Measurements from ENCODE around the gene PBOV1.

PBOV1 gene

DNA sequence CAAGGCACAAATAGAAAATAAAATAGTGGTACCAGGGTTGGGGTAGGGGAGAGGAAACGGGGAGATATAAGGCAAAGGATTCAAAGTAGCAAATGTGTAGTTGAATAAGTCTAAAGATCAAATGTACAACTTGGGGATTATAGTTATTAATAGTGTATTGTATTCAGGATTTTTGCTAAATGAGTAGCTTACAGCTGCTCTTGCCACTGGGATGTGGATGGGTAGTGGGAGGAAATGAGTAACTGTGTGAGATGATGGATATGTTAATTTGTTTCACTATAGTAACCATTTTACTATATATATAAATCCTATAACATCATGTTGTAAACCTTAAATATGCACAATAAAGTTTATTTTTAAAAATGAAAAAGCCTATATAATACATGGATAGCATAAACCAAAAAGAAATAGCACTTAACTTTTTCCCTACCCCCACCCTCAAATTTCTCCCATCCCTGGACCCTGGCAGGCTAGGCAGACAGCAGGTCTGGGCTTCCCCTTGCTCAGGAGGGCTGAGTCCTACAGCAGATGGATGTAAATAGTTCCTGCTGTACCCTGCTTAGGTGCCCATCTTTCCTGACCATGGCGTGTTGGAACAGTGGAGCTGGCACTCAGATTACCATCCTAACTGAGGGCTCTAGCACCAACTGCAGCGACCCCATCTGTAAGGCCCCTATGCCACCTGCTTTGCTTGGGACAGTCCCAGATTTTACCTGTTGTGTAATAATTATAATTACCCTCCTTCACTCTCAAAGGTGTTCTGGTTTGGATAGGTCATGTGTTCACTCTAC, 28.6 kb upstream of the PBOV1 start:
- POLR2A ChIA-PET, result no interaction called here
- no peak for DNase-seq
- no peaks in the 10 kb centered on the region for H3K27me3 ChIP-seq (replicated peaks in 2 of 5; ENCODE audit: control insufficient read depth in 4 of 5, insufficient read depth in 5 of 5, low read length in 4 of 5)

GRCh38 chr6:138245751-138246150, 27.5 kb upstream of the PBOV1 start:
- no peak overlapping the region for H3K27ac ChIP-seq (ENCODE audit: insufficient read depth in 1 of 2, low read depth in 1 of 2, low read length in 2 of 2, poor library complexity in 1 of 2, severe bottlenecking in 2 of 2)
- WGBS (ENCODE audit: insufficient coverage), result 97% methylated on average over 3 of the region's 3 CpGs
- H3K36me3 ChIP-seq (ENCODE audit: control insufficient read depth in 4 of 4, insufficient read depth in 4 of 4, low read length in 3 of 4), result no peaks in the 10 kb centered on the region
- POLR2A ChIA-PET, result no interaction called here
- H3K4me1 ChIP-seq (ENCODE audit: control extremely low read depth in 1 of 4, control insufficient read depth in 4 of 4, insufficient read depth in 4 of 4, low read length in 3 of 4), result no peaks in the 10 kb centered on the region
- DNase-seq, result no peak
- no peak overlapping the region for H3K4me3 ChIP-seq (ENCODE audit: control insufficient read depth in 1 of 7, extremely low read depth in 1 of 7, insufficient read depth in 4 of 7, low read depth in 2 of 7, low read length in 6 of 7)
- H3K27me3 ChIP-seq (replicated peaks in 2 of 5; ENCODE audit: control insufficient read depth in 4 of 5, insufficient read depth in 5 of 5, low read length in 4 of 5), result no peaks in the 10 kb centered on the region
- H3K9me3 ChIP-seq (ENCODE audit: control extremely low read depth in 1 of 5, control insufficient read depth in 4 of 5, insufficient read depth in 2 of 5, low read depth in 1 of 5, low read length in 4 of 5), result no peaks in the 10 kb centered on the region
- CTCF ChIA-PET, result no interaction called here

More for the DNA sequence above, 28.6 kb upstream of the PBOV1 start:
- CTCF ChIA-PET, result no interaction called here
- Histone ChIP-seq H3K4me1 (ENCODE audit: control extremely low read depth in 1 of 4, control insufficient read depth in 4 of 4, insufficient read depth in 4 of 4, low read length in 3 of 4) (no peaks in the 10 kb centered on the region), H3K27ac (ENCODE audit: insufficient read depth in 1 of 2, low read depth in 1 of 2, low read length in 2 of 2, poor library complexity in 1 of 2, severe bottlenecking in 2 of 2) (no peak overlapping the region), H3K4me3 (ENCODE audit: control insufficient read depth in 1 of 7, extremely low read depth in 1 of 7, insufficient read depth in 4 of 7, low read depth in 2 of 7, low read length in 6 of 7) (no peak overlapping the region), H3K36me3 (ENCODE audit: control insufficient read depth in 4 of 4, insufficient read depth in 4 of 4, low read length in 3 of 4) (no peaks in the 10 kb centered on the region), H3K9me3 (ENCODE audit: control extremely low read depth in 1 of 5, control insufficient read depth in 4 of 5, insufficient read depth in 2 of 5, low read depth in 1 of 5, low read length in 4 of 5) (no peaks in the 10 kb centered on the region)
- 100% methylated on average over 2 of the region's 3 CpGs for WGBS (ENCODE audit: insufficient coverage)

DNA sequence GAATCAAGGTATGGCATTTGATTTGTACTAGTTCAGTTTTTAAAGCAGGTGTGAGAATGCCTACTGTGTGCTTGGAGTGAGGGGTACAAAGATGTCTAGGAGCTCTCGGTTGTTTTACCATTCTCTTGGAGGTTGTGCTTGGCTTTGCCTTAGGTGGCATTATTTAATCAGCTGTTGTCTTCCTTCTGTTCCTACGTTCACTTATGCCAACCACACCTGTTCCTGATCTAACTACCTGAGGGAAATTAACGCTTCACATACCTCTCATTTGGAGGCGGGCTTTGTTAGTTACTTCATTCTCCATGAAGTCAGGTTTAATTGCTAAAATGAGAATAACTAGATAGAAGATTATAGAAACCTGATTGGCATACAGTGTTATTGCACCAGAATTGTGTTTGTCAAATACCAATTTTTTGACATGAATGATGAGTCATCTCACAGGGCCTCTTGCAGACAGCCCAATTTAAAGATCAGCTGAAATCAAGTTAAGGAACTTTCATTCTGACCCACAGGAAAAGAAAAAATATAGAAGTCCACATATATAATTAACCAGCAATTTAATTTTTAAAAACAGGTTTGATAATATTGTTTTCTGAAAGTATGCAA, 24.8 kb upstream of the PBOV1 start:
- ChIA-PET POLR2A (no interaction called here), CTCF (no interaction called here)
- no peaks in the 10 kb centered on the region for H3K36me3 ChIP-seq (ENCODE audit: control insufficient read depth in 4 of 4, insufficient read depth in 4 of 4, low read length in 3 of 4)
- H3K4me3 ChIP-seq (ENCODE audit: control insufficient read depth in 1 of 7, extremely low read depth in 1 of 7, insufficient read depth in 4 of 7, low read depth in 2 of 7, low read length in 6 of 7), result no peak overlapping the region
- no peak for DNase-seq
- no peaks in the 10 kb centered on the region for H3K4me1 ChIP-seq (ENCODE audit: control extremely low read depth in 1 of 4, control insufficient read depth in 4 of 4, insufficient read depth in 4 of 4, low read length in 3 of 4)
- H3K9me3 ChIP-seq (ENCODE audit: control extremely low read depth in 1 of 5, control insufficient read depth in 4 of 5, insufficient read depth in 2 of 5, low read depth in 1 of 5, low read length in 4 of 5), result no peaks in the 10 kb centered on the region
- H3K27me3 ChIP-seq (replicated peaks in 2 of 5; ENCODE audit: control insufficient read depth in 4 of 5, insufficient read depth in 5 of 5, low read length in 4 of 5), result peaks cover 0 to 2% (median 0%) of the 10 kb centered on the region in 5 experiments
- H3K27ac ChIP-seq (ENCODE audit: insufficient read depth in 1 of 2, low read depth in 1 of 2, low read length in 2 of 2, poor library complexity in 1 of 2, severe bottlenecking in 2 of 2), result no peak overlapping the region
- WGBS (ENCODE audit: insufficient coverage), result 92% methylated on average over 4 of the region's 4 CpGs

- H3K27me3 ChIP-seq (replicated peaks in 2 of 5; ENCODE audit: control insufficient read depth in 4 of 5, insufficient read depth in 5 of 5, low read length in 4 of 5), result peaks cover 0 to 2% (median 0%) of the 10 kb centered on the region in 5 experiments
- H3K27ac ChIP-seq (ENCODE audit: insufficient read depth in 1 of 2, low read depth in 1 of 2, low read length in 2 of 2, poor library complexity in 1 of 2, severe bottlenecking in 2 of 2), result no peak overlapping the region
- no peak overlapping the region for H3K4me3 ChIP-seq (ENCODE audit: control insufficient read depth in 1 of 7, extremely low read depth in 1 of 7, insufficient read depth in 4 of 7, low read depth in 2 of 7, low read length in 6 of 7)
- H3K9me3 ChIP-seq (ENCODE audit: control extremely low read depth in 1 of 5, control insufficient read depth in 4 of 5, insufficient read depth in 2 of 5, low read depth in 1 of 5, low read length in 4 of 5), result no peaks in the 10 kb centered on the region
- 98% methylated on average over 5 of the region's 6 CpGs for WGBS (ENCODE audit: insufficient coverage)
- no peaks in the 10 kb centered on the region for H3K4me1 ChIP-seq (ENCODE audit: control extremely low read depth in 1 of 4, control insufficient read depth in 4 of 4, insufficient read depth in 4 of 4, low read length in 3 of 4)
- H3K36me3 ChIP-seq (ENCODE audit: control insufficient read depth in 4 of 4, insufficient read depth in 4 of 4, low read length in 3 of 4), result no peaks in the 10 kb centered on the region
- CTCF ChIA-PET, result interaction anchor here (0.9 kb wide), 1 partner anchor 237 kb away, joined by 3 read pairs; no protein-coding TSS in a partner anchor
- no peak for DNase-seq
- POLR2A ChIA-PET, result no interaction called here
Observed at GRCh38 chr6:138241934-138242333, 23.6 kb upstream of the PBOV1 start.

DNA sequence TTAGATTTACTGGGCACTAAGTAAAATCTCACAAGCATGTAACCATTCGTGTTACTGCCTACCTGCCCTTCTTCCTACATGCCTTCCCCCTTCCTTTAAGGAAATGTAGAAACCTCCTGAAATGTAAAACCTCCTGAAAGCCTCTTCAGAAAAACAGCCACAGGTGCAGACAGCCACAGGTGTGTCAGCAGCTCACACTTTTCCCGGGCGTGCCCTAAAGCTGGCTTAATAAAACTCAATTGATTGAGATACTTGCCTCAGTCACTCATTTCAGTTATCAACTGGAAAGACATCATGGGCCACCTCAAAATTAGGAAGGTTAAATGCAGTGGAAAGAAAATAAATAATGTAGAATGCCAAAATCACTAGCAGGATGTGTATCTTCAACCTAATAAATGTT, 23.1 kb upstream of the PBOV1 start:
- no peak overlapping the region for H3K27ac ChIP-seq (ENCODE audit: insufficient read depth in 1 of 2, low read depth in 1 of 2, low read length in 2 of 2, poor library complexity in 1 of 2, severe bottlenecking in 2 of 2)
- H3K36me3 ChIP-seq (ENCODE audit: control insufficient read depth in 4 of 4, insufficient read depth in 4 of 4, low read length in 3 of 4), result no peaks in the 10 kb centered on the region
- no peak overlapping the region for H3K4me3 ChIP-seq (ENCODE audit: control insufficient read depth in 1 of 7, extremely low read depth in 1 of 7, insufficient read depth in 4 of 7, low read depth in 2 of 7, low read length in 6 of 7)
- POLR2A ChIA-PET, result no interaction called here
- 100% methylated on average over 1 of the region's 3 CpGs for WGBS (ENCODE audit: insufficient coverage)
- DNase-seq, result no peak
- H3K27me3 ChIP-seq (replicated peaks in 2 of 5; ENCODE audit: control insufficient read depth in 4 of 5, insufficient read depth in 5 of 5, low read length in 4 of 5), result peaks cover 0 to 2% (median 0%) of the 10 kb centered on the region in 5 experiments
- no peaks in the 10 kb centered on the region for H3K9me3 ChIP-seq (ENCODE audit: control extremely low read depth in 1 of 5, control insufficient read depth in 4 of 5, insufficient read depth in 2 of 5, low read depth in 1 of 5, low read length in 4 of 5)
- CTCF ChIA-PET, result interaction anchor here (0.9 kb wide), 1 partner anchor 237 kb away, joined by 3 read pairs; no protein-coding TSS in a partner anchor
- H3K4me1 ChIP-seq (ENCODE audit: control extremely low read depth in 1 of 4, control insufficient read depth in 4 of 4, insufficient read depth in 4 of 4, low read length in 3 of 4), result no peaks in the 10 kb centered on the region

- H3K36me3 ChIP-seq (ENCODE audit: control insufficient read depth in 4 of 4, insufficient read depth in 4 of 4, low read length in 3 of 4), result no peaks in the 10 kb centered on the region
- H3K4me3 ChIP-seq (ENCODE audit: control insufficient read depth in 1 of 7, extremely low read depth in 1 of 7, insufficient read depth in 4 of 7, low read depth in 2 of 7, low read length in 6 of 7), result no peak overlapping the region
- no peak for DNase-seq
- H3K9me3 ChIP-seq (ENCODE audit: control extremely low read depth in 1 of 5, control insufficient read depth in 4 of 5, insufficient read depth in 2 of 5, low read depth in 1 of 5, low read length in 4 of 5), result no peaks in the 10 kb centered on the region
- CTCF ChIA-PET, result no interaction called here
- POLR2A ChIA-PET, result no interaction called here
- peaks cover 0 to 2% (median 0%) of the 10 kb centered on the region in 5 experiments for H3K27me3 ChIP-seq (replicated peaks in 2 of 5; ENCODE audit: control insufficient read depth in 4 of 5, insufficient read depth in 5 of 5, low read length in 4 of 5)
- WGBS (ENCODE audit: insufficient coverage), result 95% methylated on average over 11 of the region's 13 CpGs
- H3K4me1 ChIP-seq (ENCODE audit: control extremely low read depth in 1 of 4, control insufficient read depth in 4 of 4, insufficient read depth in 4 of 4, low read length in 3 of 4), result no peaks in the 10 kb centered on the region
- no peak overlapping the region for H3K27ac ChIP-seq (ENCODE audit: insufficient read depth in 1 of 2, low read depth in 1 of 2, low read length in 2 of 2, poor library complexity in 1 of 2, severe bottlenecking in 2 of 2)
Observed at GRCh38 chr6:138240476-138241245, 22.4 kb upstream of the PBOV1 start.

GRCh38 chr6:138239774-138240173, 21.5 kb upstream of the PBOV1 start:
- CTCF ChIA-PET, result no interaction called here
- POLR2A ChIA-PET, result no interaction called here
- 100% methylated on average over 1 of the region's 1 CpG for WGBS (ENCODE audit: insufficient coverage)

More at GRCh38 chr6:138239774-138240173, 21.5 kb upstream of the PBOV1 start:
- H3K4me1 ChIP-seq (ENCODE audit: control extremely low read depth in 1 of 4, control insufficient read depth in 4 of 4, insufficient read depth in 4 of 4, low read length in 3 of 4), result no peaks in the 10 kb centered on the region
- H3K27me3 ChIP-seq (replicated peaks in 2 of 5; ENCODE audit: control insufficient read depth in 4 of 5, insufficient read depth in 5 of 5, low read length in 4 of 5), result peaks cover 0 to 2% (median 0%) of the 10 kb centered on the region in 5 experiments
- no peak overlapping the region for H3K27ac ChIP-seq (ENCODE audit: insufficient read depth in 1 of 2, low read depth in 1 of 2, low read length in 2 of 2, poor library complexity in 1 of 2, severe bottlenecking in 2 of 2)
- no peak overlapping the region for H3K4me3 ChIP-seq (ENCODE audit: control insufficient read depth in 1 of 7, extremely low read depth in 1 of 7, insufficient read depth in 4 of 7, low read depth in 2 of 7, low read length in 6 of 7)
- H3K9me3 ChIP-seq (ENCODE audit: control extremely low read depth in 1 of 5, control insufficient read depth in 4 of 5, insufficient read depth in 2 of 5, low read depth in 1 of 5, low read length in 4 of 5), result no peaks in the 10 kb centered on the region
- no peak for DNase-seq
- no peaks in the 10 kb centered on the region for H3K36me3 ChIP-seq (ENCODE audit: control insufficient read depth in 4 of 4, insufficient read depth in 4 of 4, low read length in 3 of 4)

All from common myeloid progenitor, CD34-positive (primary cell).